Testis (tissue), 2 donors: ENCODE data around the gene GALNT18.

Experiments used
- POLR2A ChIP-seq: fragments of 450-650 bp; IDR thresholded peaks from one replicate; pipeline ENCODE4 v1.6.1; 2017; ENCODE audit warnings: antibody characterized with exemption, mild to moderate bottlenecking, moderate library complexity
- TF ChIP-seq, protein P1 (sequence below), 3 experiments: fragments of 450-650 bp in 2 of 3; fragments of 200-600 bp in 1 of 3; sonication (generic) in 1 of 3; IDR thresholded peaks; one replicate each; pipeline ENCODE4 v1.5.1; 2016 to 2019; ENCODE audit warnings: antibody characterized with exemption in 3 of 3, mild to moderate bottlenecking in 2 of 3, moderate library complexity in 1 of 3

DNA sequence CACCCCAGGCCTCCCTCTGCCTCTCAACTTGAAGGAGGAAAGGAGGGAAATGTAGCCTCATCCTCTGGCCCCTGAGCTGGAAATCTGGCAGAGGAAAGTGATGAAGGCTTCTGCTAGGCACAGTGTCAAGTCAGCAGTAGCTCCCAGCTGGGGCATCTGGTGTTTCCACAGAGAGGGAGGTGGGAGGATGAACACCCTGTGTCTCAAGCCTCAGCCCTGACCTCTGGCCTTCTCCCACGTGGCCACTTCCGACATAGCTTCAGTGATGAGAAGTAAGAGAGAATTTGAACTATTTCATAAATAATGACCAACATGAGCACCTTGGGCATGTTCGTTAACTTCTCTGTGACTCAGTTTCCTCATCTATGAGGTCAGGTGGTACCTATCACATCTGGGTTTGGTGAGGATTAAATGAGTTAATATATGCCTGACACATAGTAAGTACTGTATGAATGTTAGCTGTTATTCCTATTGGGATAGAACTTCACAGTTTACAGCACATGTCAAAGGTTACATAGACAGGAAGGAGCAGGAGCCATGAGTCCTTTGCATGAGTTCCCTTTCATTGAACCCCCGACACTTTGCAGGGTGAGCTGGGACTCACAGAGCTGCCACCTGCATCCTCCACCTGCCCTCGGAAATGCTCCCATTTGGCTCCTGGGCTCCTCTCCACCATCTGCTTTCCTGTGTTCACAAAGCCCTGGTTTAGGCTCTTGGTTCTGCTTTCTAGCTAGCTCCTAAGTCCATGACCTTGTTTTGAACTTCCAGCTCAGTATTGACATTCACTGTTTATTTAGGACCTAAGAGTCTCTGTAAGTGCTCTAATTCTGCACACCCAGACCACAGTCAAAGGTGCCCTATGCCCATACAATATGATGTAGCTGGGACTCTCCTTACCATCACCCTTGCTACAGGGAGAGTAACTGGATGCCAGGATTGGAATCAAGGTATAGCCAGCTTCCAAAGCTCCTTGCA, 330.5 kb downstream of the GALNT18 start:
- TF ChIP-seq, protein P1, sequence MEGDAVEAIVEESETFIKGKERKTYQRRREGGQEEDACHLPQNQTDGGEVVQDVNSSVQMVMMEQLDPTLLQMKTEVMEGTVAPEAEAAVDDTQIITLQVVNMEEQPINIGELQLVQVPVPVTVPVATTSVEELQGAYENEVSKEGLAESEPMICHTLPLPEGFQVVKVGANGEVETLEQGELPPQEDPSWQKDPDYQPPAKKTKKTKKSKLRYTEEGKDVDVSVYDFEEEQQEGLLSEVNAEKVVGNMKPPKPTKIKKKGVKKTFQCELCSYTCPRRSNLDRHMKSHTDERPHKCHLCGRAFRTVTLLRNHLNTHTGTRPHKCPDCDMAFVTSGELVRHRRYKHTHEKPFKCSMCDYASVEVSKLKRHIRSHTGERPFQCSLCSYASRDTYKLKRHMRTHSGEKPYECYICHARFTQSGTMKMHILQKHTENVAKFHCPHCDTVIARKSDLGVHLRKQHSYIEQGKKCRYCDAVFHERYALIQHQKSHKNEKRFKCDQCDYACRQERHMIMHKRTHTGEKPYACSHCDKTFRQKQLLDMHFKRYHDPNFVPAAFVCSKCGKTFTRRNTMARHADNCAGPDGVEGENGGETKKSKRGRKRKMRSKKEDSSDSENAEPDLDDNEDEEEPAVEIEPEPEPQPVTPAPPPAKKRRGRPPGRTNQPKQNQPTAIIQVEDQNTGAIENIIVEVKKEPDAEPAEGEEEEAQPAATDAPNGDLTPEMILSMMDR (IDR thresholded peaks at IDR 0.05): no peak
- no peak for TF ChIP-seq POLR2A
